Karpas-422 (cell line): ENCODE measurements around the gene ARL6IP6. TPM values are rescaled to one million over a fixed set of nuclear protein-coding genes. Genes with fewer than 3 reads are reported as not detected.
A peak's percentile ranks its signal among the peaks of the same experiment; 100 is the strongest.
"Not testable (repeated sequence)": the region's sequence is repeated elsewhere in the genome, so short reads cannot be mapped to it uniquely, and the experiment has no call there.

Source experiments
- DNase-seq: peaks from one replicate; pipeline ENCODE4 v3.0.0-alpha.2; 2015
- H2AFZ ChIP-seq: fragments of 200-600 bp; sonication (generic); 2 replicates; pipeline ENCODE4 v1.6.1; 2014; ENCODE audit warnings: antibody characterized with exemption, low read length, mixed read lengths
- H3K27ac ChIP-seq: fragments of 200-600 bp; sonication (generic); 2 replicates; pipeline ENCODE4 v1.5.1; 2014; ENCODE audit warnings: mild to moderate bottlenecking, low read length, moderate library complexity
- H3K27me3 ChIP-seq: fragments of 200-600 bp; sonication (generic); 2 replicates; pipeline ENCODE4 v1.6.1; 2014; ENCODE audit warnings: low read length, mixed read lengths
- H3K36me3 ChIP-seq: fragments of 200-600 bp; sonication (generic); 2 replicates; pipeline ENCODE4 v1.6.1; 2014; ENCODE audit warnings: low read length, mixed read lengths; ENCODE audit not compliant: insufficient read depth
- H3K4me1 ChIP-seq: fragments of 200-600 bp; sonication (generic); 2 replicates; pipeline ENCODE4 v1.6.1; 2014; ENCODE audit warnings: mild to moderate bottlenecking, low read length, mixed read lengths
- H3K4me2 ChIP-seq: fragments of 200-600 bp; sonication (generic); 2 replicates; pipeline ENCODE4 v1.6.1; 2014; ENCODE audit warnings: low read length, low read depth, mild to moderate bottlenecking; ENCODE audit not compliant: poor library complexity, severe bottlenecking
- H3K4me3 ChIP-seq: fragments of 200-600 bp; sonication (generic); 2 replicates; pipeline ENCODE4 v1.5.1; 2014; ENCODE audit warnings: mild to moderate bottlenecking, antibody characterized with exemption, low read length, mixed read lengths
- H3K79me2 ChIP-seq: fragments of 200-600 bp; sonication (generic); 2 replicates; pipeline ENCODE4 v1.6.1; 2014; ENCODE audit warnings: mild to moderate bottlenecking, low read length, mixed read lengths
- H3K9ac ChIP-seq: fragments of 200-600 bp; sonication (generic); 2 replicates; pipeline ENCODE4 v1.6.0; 2014; ENCODE audit warnings: low read length
- H3K9me2 ChIP-seq: fragments of 200-600 bp; sonication (generic), shearing (Covaris generic); replicated peaks from 2 replicates; pipeline ENCODE4 v1.6.0; 2014; ENCODE audit warnings: mild to moderate bottlenecking, low read length, moderate library complexity; ENCODE audit not compliant: insufficient read depth
- H3K9me3 ChIP-seq: fragments of 300-700, 200-600 bp; sonication (generic); 2 replicates; pipeline ENCODE4 v1.6.1; 2014; ENCODE audit warnings: low read length, mixed read lengths
- H4K20me1 ChIP-seq: fragments of 200-600 bp; sonication (generic); 2 replicates; pipeline ENCODE4 v1.6.1; 2014; ENCODE audit warnings: mild to moderate bottlenecking, antibody characterized with exemption, low read length, low read depth; ENCODE audit not compliant: insufficient read depth
- total RNA-seq: library from RNA; depleted of rRNA; stranded (reverse); fragments of >200 nt; shearing (Covaris generic); gene quantifications from 2 replicates; pipeline ENCODE4 v1.2.3, GENCODE V29; 2014; ENCODE audit warnings: low replicate concordance

Gene ARL6IP6
- total RNA-seq, 1 experiment from 2014 or later, result 69.7 TPM

DNA sequence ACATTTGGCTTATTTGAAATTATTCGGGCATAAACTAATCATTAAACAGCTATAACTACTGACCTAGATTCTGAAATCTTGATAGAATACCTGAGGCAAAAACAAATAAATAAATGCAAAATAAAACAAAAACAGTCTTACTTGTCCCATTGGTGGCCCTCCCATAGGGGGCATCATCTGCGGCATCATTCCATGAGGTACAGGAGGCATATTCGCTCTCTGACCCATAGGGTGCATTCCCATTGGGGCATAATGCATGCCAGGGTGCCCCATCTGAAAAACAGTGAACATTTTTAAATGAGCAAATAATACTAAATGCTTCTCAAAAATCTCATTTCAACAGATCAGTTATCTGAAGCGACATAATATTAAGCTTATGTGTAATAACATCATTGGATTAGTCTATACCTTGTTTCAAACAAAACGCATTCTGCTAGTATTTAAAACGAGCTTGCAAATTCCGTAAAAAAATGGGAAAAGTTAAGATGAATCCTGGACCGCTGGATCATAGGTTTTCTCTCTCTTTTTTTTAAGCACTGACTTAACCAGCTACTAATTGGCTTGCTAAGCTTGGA is 2.5 kb upstream of the ARL6IP6 start:
- peaks cover 83% of the 10 kb centered on the region for H3K79me2 ChIP-seq
- peak overlapping the region; percentile 73 for H3K4me2 ChIP-seq
- H3K27ac ChIP-seq, result no peak overlapping the region
- DNase-seq, result peak; percentile 74
- no peaks in the 10 kb centered on the region for H3K27me3 ChIP-seq
- no peaks in the 10 kb centered on the region for H3K9me2 ChIP-seq
- peaks cover 21% of the 10 kb centered on the region; the same call in 1 of the 2 replicates for H4K20me1 ChIP-seq
- peaks cover 59% of the 10 kb centered on the region for H3K36me3 ChIP-seq
- peaks cover 33% of the 10 kb centered on the region for H3K4me1 ChIP-seq
- no peak overlapping the region for H2AFZ ChIP-seq
- H3K9me3 ChIP-seq, result no peaks in the 10 kb centered on the region
- peak overlapping the region; percentile 96 for H3K4me3 ChIP-seq
- peak overlapping the region; percentile 85 for H3K9ac ChIP-seq

DNA sequence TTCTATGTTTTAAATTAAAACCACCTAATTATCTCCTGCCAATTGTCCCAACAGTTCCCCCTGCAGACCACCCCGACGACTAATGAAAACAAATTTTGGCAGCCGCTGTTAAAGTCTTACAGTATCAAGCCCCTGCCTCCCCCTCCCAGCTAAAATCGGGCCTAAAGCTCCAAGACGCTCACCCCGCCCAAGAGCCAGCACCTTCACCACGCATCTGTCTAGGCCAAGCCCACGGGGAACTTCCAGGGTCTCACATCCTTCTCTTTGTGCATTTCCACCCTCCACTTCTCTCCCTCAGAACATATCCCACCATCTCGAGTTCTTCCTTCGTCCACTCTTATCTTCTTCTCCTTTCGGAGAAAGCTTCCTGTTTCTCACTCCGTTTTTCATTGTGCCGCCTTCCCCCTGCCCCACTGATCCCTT is 1.6 kb upstream of the ARL6IP6 start:
- Histone ChIP-seq H3K27ac (peak overlapping the region; percentile 74), H2AFZ (peak overlapping the region; percentile 21; the same call in 1 of the 2 replicates), H3K27me3 (no peaks in the 10 kb centered on the region), H3K4me1 (peaks cover 42% of the 10 kb centered on the region), H3K9me2 (no peaks in the 10 kb centered on the region), H3K36me3 (peaks cover 56% of the 10 kb centered on the region), H3K9me3 (no peaks in the 10 kb centered on the region), H3K79me2 (peaks cover 83% of the 10 kb centered on the region), H3K4me3 (peak overlapping the region; percentile 96), H4K20me1 (peaks cover 18% of the 10 kb centered on the region; the same call in 1 of the 2 replicates), H3K4me2 (peak overlapping the region; percentile 73), H3K9ac (peak overlapping the region; percentile 85)
- peak; percentile 74 for DNase-seq

DNA sequence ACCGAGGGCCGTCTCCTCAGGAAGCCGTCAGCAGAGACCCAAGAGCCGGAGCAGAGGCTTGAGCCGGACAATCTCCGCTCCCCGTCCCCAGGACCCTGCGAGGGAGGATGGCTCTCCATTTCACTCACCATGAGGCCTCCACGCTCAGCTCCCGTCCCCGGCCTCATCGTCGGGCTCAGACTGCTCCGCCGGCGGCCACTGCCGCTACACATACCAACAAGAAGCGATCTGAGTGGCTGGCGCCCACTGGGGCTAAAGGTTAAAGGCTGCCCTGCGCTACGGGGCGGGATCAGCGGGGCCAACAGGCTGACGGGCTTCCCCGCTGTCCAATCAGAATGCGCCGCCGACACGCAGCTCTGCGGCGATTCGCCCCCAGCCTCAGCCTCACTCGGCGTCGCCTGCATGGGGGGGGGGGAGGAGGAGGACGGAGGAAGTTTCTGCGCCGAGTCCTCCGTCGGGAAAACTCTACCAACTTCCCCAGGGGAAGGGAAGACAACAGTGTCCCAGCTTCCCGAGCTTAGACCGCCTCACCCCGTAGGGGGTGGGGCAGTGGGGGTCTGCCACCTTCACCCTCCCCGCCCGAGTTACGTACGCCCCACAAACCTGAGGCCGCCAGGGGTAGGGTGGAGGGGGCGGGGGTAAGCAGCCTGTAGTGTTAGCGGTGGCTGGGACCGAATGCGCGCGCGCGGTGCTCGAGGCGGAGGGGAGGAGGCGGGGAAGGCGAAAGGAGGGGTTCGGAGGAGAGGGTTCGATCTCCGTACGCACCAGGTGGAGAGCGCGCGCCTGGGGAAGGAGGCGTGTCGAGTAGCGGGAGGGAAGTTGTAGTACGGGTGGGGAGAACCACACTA is 968 bp upstream of the ARL6IP6 start, which contains the start of gene PRPF40A:
PRPF40A (minus strand) TSS at position 234 of the 848 bp plus-strand sequence; CDS start at position 212, 22 bp downstream.
- DNase-seq, result peak; percentile 99
- Histone ChIP-seq H3K79me2 (peaks cover 83% of the 10 kb centered on the region), H3K9ac (peak within 1 kb of the TSS; percentile 85), H3K9me3 (no peaks in the 10 kb centered on the region), H4K20me1 (peaks cover 18% of the 10 kb centered on the region; the same call in 1 of the 2 replicates), H3K36me3 (peaks cover 56% of the 10 kb centered on the region), H3K27me3 (no peaks in the 10 kb centered on the region), H3K4me1 (peaks cover 44% of the 10 kb centered on the region), H3K4me3 (peak within 1 kb of the TSS; percentile 96), H3K9me2 (no peaks in the 10 kb centered on the region), H3K4me2 (peak within 1 kb of the TSS; percentile 91), H3K27ac (peak within 1 kb of the TSS; percentile 88), H2AFZ (peak within 1 kb of the TSS; percentile 40; the same call in 1 of the 2 replicates)

DNA sequence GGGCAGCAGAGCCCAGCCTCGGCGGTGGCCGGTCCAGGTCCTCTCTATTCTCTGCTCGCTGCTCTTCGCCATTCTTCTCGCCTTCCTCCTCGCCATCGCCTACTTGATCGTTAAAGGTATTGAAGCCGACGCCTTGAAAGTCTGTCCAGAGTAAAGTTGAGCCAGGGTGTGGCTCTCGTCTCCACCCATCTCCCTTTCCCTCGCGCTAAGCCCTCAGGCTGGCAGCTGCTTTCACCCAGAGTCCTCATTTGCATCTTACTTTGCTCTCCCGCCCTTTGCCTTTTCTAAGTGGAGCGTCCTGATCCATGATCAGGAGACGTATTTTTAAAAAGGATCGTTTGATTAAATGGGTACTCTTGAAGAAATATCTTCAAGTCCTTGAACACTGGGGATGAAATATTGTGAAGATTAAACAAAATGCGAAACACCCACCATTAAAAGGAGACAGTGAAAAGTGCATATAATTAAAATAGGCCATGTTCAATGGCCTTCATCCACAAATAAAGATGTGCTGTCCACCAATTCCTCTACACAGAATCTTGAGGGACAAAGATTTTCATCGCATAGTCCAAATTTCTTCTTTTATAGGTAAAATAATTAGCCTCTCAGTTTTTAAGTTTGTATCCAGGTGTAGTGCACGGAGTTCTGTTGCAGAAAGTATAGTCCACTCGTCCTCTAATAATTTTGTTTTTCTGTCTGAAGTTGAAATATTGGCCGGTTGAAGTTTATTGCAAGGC is 657 bp downstream of the ARL6IP6 start:
- Histone ChIP-seq H3K4me1 (peaks cover 52% of the 10 kb centered on the region), H3K4me3 (peak overlapping the region; percentile 96), H3K36me3 (peaks cover 49% of the 10 kb centered on the region), H3K9ac (peak overlapping the region; percentile 85), H3K79me2 (peaks cover 83% of the 10 kb centered on the region), H2AFZ (0 out of 2 replicates have a peak overlapping the region, but pooled peaks have one; percentile 18), H4K20me1 (peaks cover 15% of the 10 kb centered on the region; the same call in 1 of the 2 replicates), H3K4me2 (peak overlapping the region; percentile 91), H3K27ac (peak overlapping the region; percentile 88), H3K9me3 (no peaks in the 10 kb centered on the region), H3K27me3 (no peaks in the 10 kb centered on the region), H3K9me2 (no peaks in the 10 kb centered on the region)
- DNase-seq, result peak; percentile 90

DNA sequence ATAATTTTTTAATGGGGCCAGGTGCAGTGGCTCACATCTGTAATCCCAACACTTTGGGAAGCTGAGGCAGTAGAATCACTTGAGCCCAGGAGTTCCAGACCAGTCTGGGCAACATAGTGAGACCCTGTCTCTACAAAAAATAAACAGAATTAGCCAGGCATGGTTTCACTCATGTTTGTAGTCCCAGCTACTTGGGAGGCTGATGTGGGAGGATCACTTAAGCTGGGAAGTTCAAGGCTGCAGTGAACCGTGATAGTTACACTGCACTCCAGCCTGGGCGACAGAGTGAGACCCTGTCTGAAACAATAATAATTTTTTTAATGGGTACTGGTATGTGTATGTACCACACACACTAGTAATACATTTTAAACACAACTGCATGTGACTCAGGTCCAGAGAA is 2.4 kb downstream of the ARL6IP6 start:
- H3K9ac ChIP-seq, result no peak overlapping the region
- no peak overlapping the region for H3K27ac ChIP-seq

DNA sequence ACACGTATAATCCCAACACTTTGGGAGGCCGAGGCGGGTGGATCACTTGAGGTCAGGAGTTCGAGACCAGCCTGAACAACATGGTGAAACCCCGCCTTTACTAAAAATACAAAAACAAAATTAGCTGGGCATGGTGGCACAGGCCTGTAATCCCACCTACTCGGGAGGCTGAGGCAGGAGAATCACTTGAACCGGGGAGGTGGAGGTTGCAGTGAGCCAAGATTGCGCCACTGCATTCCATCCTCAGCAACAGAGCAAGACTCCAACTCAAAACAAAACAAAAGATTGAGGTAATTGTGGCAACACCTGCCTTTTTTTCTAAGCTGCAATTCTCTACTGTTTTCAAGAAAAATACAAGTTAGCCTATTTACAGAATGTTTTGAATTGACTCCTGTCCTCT is 4.2 kb downstream of the ARL6IP6 start:
- not testable (repeated sequence) for DNase-seq, H3K9me2 ChIP-seq, H2AFZ ChIP-seq, H3K4me3 ChIP-seq, H3K9me3 ChIP-seq, H3K4me2 ChIP-seq, H4K20me1 ChIP-seq, H3K27ac ChIP-seq, H3K27me3 ChIP-seq, H3K9ac ChIP-seq
- Histone ChIP-seq H3K79me2 (peaks cover 86% of the 10 kb centered on the region), H3K36me3 (peaks cover 45% of the 10 kb centered on the region), H3K4me1 (peaks cover 39% of the 10 kb centered on the region)

More for the DNA sequence above, 2.4 kb downstream of the ARL6IP6 start:
- H3K4me1 ChIP-seq, result peaks cover 40% of the 10 kb centered on the region
- no peak overlapping the region for H2AFZ ChIP-seq
- H3K9me2 ChIP-seq, result no peaks in the 10 kb centered on the region
- H3K4me3 ChIP-seq, result peak overlapping the region; percentile 96; the same call in 1 of the 2 replicates
- peak overlapping the region; percentile 91 for H3K4me2 ChIP-seq
- peaks cover 83% of the 10 kb centered on the region for H3K79me2 ChIP-seq
- DNase-seq, result no peak
- H3K9me3 ChIP-seq, result no peaks in the 10 kb centered on the region
- peaks cover 41% of the 10 kb centered on the region for H3K36me3 ChIP-seq
- H4K20me1 ChIP-seq, result peaks cover 11% of the 10 kb centered on the region; the same call in 1 of the 2 replicates
- no peaks in the 10 kb centered on the region for H3K27me3 ChIP-seq

DNA sequence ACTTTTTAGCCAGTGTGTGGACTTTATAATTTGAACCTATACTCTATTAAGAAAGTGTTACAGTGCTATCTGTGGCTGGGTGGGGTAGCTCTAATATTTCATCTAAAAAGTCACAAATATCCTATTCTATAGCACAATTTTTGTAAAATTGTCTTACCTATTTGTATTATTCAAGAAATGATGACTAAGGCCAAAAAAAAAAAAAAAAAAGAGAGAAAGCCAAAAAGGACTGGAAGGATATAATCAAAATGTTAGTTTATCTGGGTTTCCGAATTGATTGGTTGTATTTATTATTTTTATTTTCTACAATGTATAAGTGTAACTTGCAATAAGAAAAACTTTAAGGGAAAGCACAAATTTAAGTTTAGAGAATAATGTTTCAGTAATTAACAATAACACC is 5.5 kb downstream of the ARL6IP6 start:
- Histone ChIP-seq H3K27ac (no peak overlapping the region), H3K4me3 (no peak overlapping the region), H3K9ac (no peak overlapping the region), H3K27me3 (no peaks in the 10 kb centered on the region), H3K9me3 (no peaks in the 10 kb centered on the region), H4K20me1 (no peaks in the 10 kb centered on the region), H3K4me2 (no peak overlapping the region), H3K79me2 (peaks cover 99% of the 10 kb centered on the region), H3K36me3 (peaks cover 53% of the 10 kb centered on the region), H2AFZ (no peak overlapping the region), H3K4me1 (peaks cover 39% of the 10 kb centered on the region), H3K9me2 (no peaks in the 10 kb centered on the region)
- DNase-seq, result no peak
